Fibroblast of skin of scalp (primary cell): ENCODE measurements around the gene ZNF451.

ENCODE experiments used
- DNase-seq: peaks from one replicate; pipeline ENCODE4 v3.0.0-alpha.2; 2013

The ZNF451 gene

GRCh38 chr6:57162028-57162427, 72.0 kb downstream of the ZNF451 start:
- DNase-seq = peak; percentile 69

- peak; percentile 34 for DNase-seq
Measured at GRCh38 chr6:57162516-57162915, 72.5 kb downstream of the ZNF451 start.

- no peak for DNase-seq
Measured at GRCh38 chr6:57163956-57164355, 74.0 kb downstream of the ZNF451 start.

GRCh38 chr6:57165080-57165479, 75.1 kb downstream of the ZNF451 start:
- no peak for DNase-seq

- DNase-seq = peak; percentile 93
Measured at GRCh38 chr6:57172136-57173055, 82.4 kb downstream of the ZNF451 start, which contains the start of gene BAG2. Gene BAG2, plus strand, starts transcription at chr6:57172326. Its CDS starts 372 bp downstream, at chr6:57172698.

- no peak for DNase-seq
Measured at GRCh38 chr6:57173056-57173885, 83.3 kb downstream of the ZNF451 start.

- peak; percentile 82 for DNase-seq
Measured at GRCh38 chr6:57173886-57174510, 84.0 kb downstream of the ZNF451 start.

GRCh38 chr6:57174511-57174907, 84.5 kb downstream of the ZNF451 start:
- DNase-seq = no peak

GRCh38 chr6:57177545-57178265, 87.7 kb downstream of the ZNF451 start:
- DNase-seq = no peak

GRCh38 chr6:57180596-57180995, 90.6 kb downstream of the ZNF451 start:
- no peak for DNase-seq

GRCh38 chr6:57182017-57182432, 92.0 kb downstream of the ZNF451 start:
- no peak for DNase-seq

GRCh38 chr6:57183336-57183735, 93.3 kb downstream of the ZNF451 start:
- peak; percentile 44 for DNase-seq

- DNase-seq = peak; percentile 66
Measured at GRCh38 chr6:57190140-57190539, 100.2 kb downstream of the ZNF451 start.

- DNase-seq = no peak
Measured at GRCh38 chr6:57193177-57193576, 103.2 kb downstream of the ZNF451 start.

GRCh38 chr6:57195457-57195856, 105.5 kb downstream of the ZNF451 start:
- no peak for DNase-seq

- DNase-seq = no peak
Measured at GRCh38 chr6:57198926-57199636, 109.1 kb downstream of the ZNF451 start.

- DNase-seq = no peak
Measured at GRCh38 chr6:57201718-57202117, 111.7 kb downstream of the ZNF451 start.

GRCh38 chr6:57205550-57206328, 115.8 kb downstream of the ZNF451 start:
- DNase-seq = no peak

- DNase-seq = no peak
Measured at GRCh38 chr6:57207141-57207540, 117.2 kb downstream of the ZNF451 start.

GRCh38 chr6:57207872-57208271, 117.9 kb downstream of the ZNF451 start:
- no peak for DNase-seq

- DNase-seq = no peak
Measured at GRCh38 chr6:57209030-57209429, 119.0 kb downstream of the ZNF451 start.
